Endodermal cell (in vitro differentiated cells): ENCODE results near the gene KIF9. TPM values are rescaled to one million over a fixed set of nuclear protein-coding genes. Genes with fewer than 3 reads are reported as not detected.
"Not testable (repeated sequence)": the region's sequence is repeated elsewhere in the genome, so short reads cannot be mapped to it uniquely, and the experiment has no call there.

Source experiments
- DNase-seq: peaks from one replicate; pipeline ENCODE4 v3.0.0-alpha.2; 2017
- H3K27ac ChIP-seq: 2 replicates; pipeline ENCODE4 v1.5.1; 2013; ENCODE audit warnings: mild to moderate bottlenecking, low read depth, low read length, moderate library complexity
- H3K27me3 ChIP-seq: 2 replicates; pipeline ENCODE4 v1.6.1; 2013; ENCODE audit warnings: mild to moderate bottlenecking, low read length, moderate library complexity; ENCODE audit not compliant: insufficient read depth, control insufficient read depth, poor library complexity, severe bottlenecking
- H3K36me3 ChIP-seq: 2 replicates; pipeline ENCODE4 v1.7.0; 2013; ENCODE audit warnings: mild to moderate bottlenecking, low read length, moderate library complexity; ENCODE audit not compliant: control insufficient read depth, insufficient read depth
- H3K4me1 ChIP-seq: one replicate; pipeline ENCODE4 v1.7.0; 2013; ENCODE audit warnings: low read length; ENCODE audit not compliant: control insufficient read depth, insufficient read depth
- H3K4me3 ChIP-seq: 2 replicates; pipeline ENCODE4 v1.5.1; 2013; ENCODE audit warnings: mild to moderate bottlenecking, low read length, moderate library complexity
- H3K9ac ChIP-seq: 2 replicates; pipeline ENCODE4 v1.6.1; 2013; ENCODE audit warnings: mild to moderate bottlenecking, low read length, moderate library complexity; ENCODE audit not compliant: poor library complexity, severe bottlenecking; ENCODE audit errors: extremely low read depth
- H3K9me3 ChIP-seq: 2 replicates; pipeline ENCODE4 v1.6.1; 2013; ENCODE audit warnings: mild to moderate bottlenecking, low read length, moderate library complexity; ENCODE audit not compliant: control insufficient read depth
- H3K27ac Mint-ChIP-seq: 2 replicates; pipeline ENCODE4 v1.8.0; 2020; ENCODE audit warnings: mixed read lengths
- H3K27me3 Mint-ChIP-seq: 2 replicates; pipeline ENCODE4 v1.8.0; 2021; ENCODE audit warnings: mild to moderate bottlenecking, mixed read lengths; ENCODE audit not compliant: insufficient read depth
- H3K36me3 Mint-ChIP-seq: 2 replicates; pipeline ENCODE4 v1.8.0; 2020; ENCODE audit warnings: low read depth, mixed read lengths
- H3K4me1 Mint-ChIP-seq: 2 replicates; pipeline ENCODE4 v1.8.0; 2020; ENCODE audit warnings: mixed read lengths
- H3K4me3 Mint-ChIP-seq: 2 replicates; pipeline ENCODE4 v1.8.0; 2020; ENCODE audit warnings: mild to moderate bottlenecking, moderate library complexity, mixed read lengths
- H3K9me3 Mint-ChIP-seq: 2 replicates; pipeline ENCODE4 v1.8.0; 2020; ENCODE audit warnings: mild to moderate bottlenecking, mixed read lengths
- CTCF ChIP-seq: fragments of 200-600 bp; sonication (generic); conservative IDR thresholded peaks from 2 replicates; pipeline ENCODE4 v1.5.0; 2021; ENCODE audit warnings: antibody characterized with exemption, mild to moderate bottlenecking
- WGBS, 2 experiments: methylation state at CpG; one replicate each; pipeline versions ENCODE4 v1.1.5 to v1.1.7; 2013; ENCODE audit warnings: missing lambda C conversion rate in 2 of 2, mixed read lengths in 1 of 2; ENCODE audit not compliant: insufficient coverage in 1 of 2, insufficient read length in 1 of 2; 5-methylcytosine and 5-hydroxymethylcytosine counted together
- total RNA-seq, 2 donors: library from RNA; stranded (reverse); fragmentation: NEBNext Ultra II Directional in 1 of 2; extraction: Animal tissue kit (Norgen Biotek cat#: 25700) in 1 of 2; gene quantifications; 2 replicates in 1 of 2; 3 replicates in 1 of 2; pipeline ENCODE4 v1.2.1, GENCODE V29; 2021

Gene KIF9
- total RNA-seq, 2 donors from 2014 or later, result 9.9 TPM

DNA sequence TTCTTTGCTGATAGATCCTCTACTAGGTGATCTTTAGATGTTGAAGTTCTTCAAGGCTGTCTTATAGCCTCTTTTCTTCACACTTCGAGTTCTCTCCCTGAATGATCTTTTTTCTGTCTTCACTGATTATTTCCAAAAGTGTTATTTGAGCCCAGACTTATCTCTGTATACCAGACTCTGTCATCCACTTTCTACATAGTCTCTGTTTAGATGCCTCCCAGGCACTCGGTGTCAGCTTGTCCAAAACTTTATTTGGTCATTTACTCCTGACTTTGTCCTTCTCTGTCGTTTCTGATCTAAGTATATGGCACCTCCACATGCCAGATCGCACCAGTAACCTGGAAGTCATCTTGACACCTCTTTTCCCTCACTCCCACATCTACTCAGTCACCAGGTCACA is 27.8 kb upstream of the KIF9 start:
- H3K27ac ChIP-seq, result no peak overlapping the region
- no peak overlapping the region for H3K4me3 Mint-ChIP-seq

DNA sequence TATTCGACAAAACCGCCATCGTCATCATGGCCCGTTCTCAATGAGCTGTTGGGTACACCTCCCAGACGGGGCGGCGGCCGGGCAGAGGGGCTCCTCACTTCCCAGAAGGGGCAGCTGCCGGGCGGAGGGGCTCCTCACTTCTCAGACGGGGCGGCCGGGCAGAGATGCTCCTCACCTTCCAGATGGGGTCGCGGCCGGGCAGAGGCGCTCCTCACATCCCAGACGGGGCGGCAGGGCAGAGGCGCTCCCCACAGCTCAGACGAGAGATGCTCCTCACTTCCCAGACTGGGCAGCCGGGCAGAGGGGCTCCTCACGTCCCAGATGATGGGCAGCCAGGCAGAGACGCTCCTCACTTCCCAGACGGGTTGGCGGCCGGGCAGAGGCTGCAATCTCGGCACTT is 26.6 kb upstream of the KIF9 start:
- not testable (repeated sequence) for H3K4me3 Mint-ChIP-seq, H3K27ac Mint-ChIP-seq, H3K4me1 Mint-ChIP-seq, DNase-seq, H3K4me1 ChIP-seq, H3K9ac ChIP-seq, H3K27me3 Mint-ChIP-seq, H3K27ac ChIP-seq, H3K4me3 ChIP-seq, H3K27me3 ChIP-seq
- WGBS, 2 experiments, result 94 to 100% methylated on average over 1 to 27 of the region's 28 CpGs
- Mint-ChIP-seq H3K9me3 (peaks cover 32% of the 10 kb centered on the region), H3K36me3 (peaks cover 40% of the 10 kb centered on the region)
- Histone ChIP-seq H3K9me3 (peaks cover 28% of the 10 kb centered on the region), H3K36me3 (peaks cover 24% of the 10 kb centered on the region)

More for the DNA sequence above, 27.8 kb upstream of the KIF9 start:
- Histone ChIP-seq H3K4me3 (no peak overlapping the region), H3K27me3 (no peaks in the 10 kb centered on the region), H3K9ac (no peak overlapping the region), H3K4me1 (peaks cover 5% of the 10 kb centered on the region), H3K9me3 (peaks cover 28% of the 10 kb centered on the region), H3K36me3 (peaks cover 24% of the 10 kb centered on the region)
- 92 to 93% methylated on average over 3 to 4 of the region's 4 CpGs for WGBS, 2 experiments
- no peak for DNase-seq
- Mint-ChIP-seq H3K4me1 (peaks cover 8% of the 10 kb centered on the region), H3K27ac (no peak overlapping the region), H3K27me3 (no peaks in the 10 kb centered on the region), H3K36me3 (peaks cover 35% of the 10 kb centered on the region), H3K9me3 (peaks cover 32% of the 10 kb centered on the region)
- no peak for TF ChIP-seq CTCF

DNA sequence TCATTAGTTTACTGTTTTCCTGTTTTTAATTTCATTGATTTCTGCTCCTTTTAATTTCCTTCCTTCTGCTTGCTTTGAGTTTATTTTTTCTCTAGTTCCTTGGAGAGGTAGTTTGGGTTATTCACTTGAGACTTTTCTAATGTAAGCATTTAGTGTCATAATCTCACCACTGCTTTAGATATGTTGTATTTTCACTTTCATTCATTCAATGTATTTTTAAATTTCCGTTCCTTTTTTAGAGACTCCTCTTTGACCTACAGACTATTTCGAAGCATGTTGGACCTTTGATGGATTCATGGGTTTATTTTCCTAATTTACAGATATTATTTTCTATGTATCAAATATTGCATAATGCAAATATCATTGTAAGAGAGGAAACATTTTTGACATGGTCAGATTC is 23.4 kb upstream of the KIF9 start:
- Histone ChIP-seq H3K4me3 (no peak overlapping the region), H3K9ac (no peak overlapping the region), H3K4me1 (no peaks in the 10 kb centered on the region), H3K27me3 (no peaks in the 10 kb centered on the region), H3K27ac (no peak overlapping the region), H3K9me3 (peaks cover 28% of the 10 kb centered on the region), H3K36me3 (peaks cover 49% of the 10 kb centered on the region)
- H3K4me3 Mint-ChIP-seq, result no peak overlapping the region
- 100% methylated on average over 1 of the region's 2 CpGs; no CpG with 5 or more reads in 1 of the 2 experiments for WGBS, 2 experiments
- no peaks in the 10 kb centered on the region for H3K27me3 Mint-ChIP-seq
- H3K27ac Mint-ChIP-seq, result no peak overlapping the region
- peaks cover 32% of the 10 kb centered on the region for H3K9me3 Mint-ChIP-seq
- H3K36me3 Mint-ChIP-seq, result peaks cover 53% of the 10 kb centered on the region
- no peaks in the 10 kb centered on the region for H3K4me1 Mint-ChIP-seq
- no peak for TF ChIP-seq CTCF
- no peak for DNase-seq

DNA sequence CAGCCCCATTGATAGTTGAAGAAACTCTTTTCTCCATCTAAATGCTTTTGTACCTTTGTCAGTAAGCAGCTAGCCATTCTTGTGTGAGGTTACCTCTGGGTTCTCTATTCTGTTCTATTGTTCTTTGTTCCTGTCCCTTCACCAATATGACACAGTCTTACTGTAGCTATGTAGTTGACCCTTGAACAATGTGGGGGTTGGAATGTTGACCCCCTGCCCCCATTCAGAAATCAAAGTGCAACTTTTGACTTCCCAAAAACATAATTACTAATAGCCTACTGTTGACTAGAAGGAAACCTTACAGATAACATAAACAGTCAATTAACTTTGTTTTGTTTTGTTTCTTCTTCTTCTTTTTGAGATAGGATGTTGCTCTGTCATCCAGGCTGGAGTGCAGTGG is 18.9 kb upstream of the KIF9 start:
- Mint-ChIP-seq H3K4me1 (no peaks in the 10 kb centered on the region), H3K27me3 (no peaks in the 10 kb centered on the region), H3K36me3 (peaks cover 28% of the 10 kb centered on the region), H3K27ac (peak overlapping the region; percentile 36), H3K4me3 (no peak overlapping the region), H3K9me3 (no peaks in the 10 kb centered on the region)
- DNase-seq, result no peak
- Histone ChIP-seq H3K9ac (no peak overlapping the region), H3K4me3 (no peak overlapping the region), H3K36me3 (peaks cover 37% of the 10 kb centered on the region), H3K4me1 (no peaks in the 10 kb centered on the region), H3K9me3 (peaks cover 1% of the 10 kb centered on the region), H3K27ac (no peak overlapping the region), H3K27me3 (no peaks in the 10 kb centered on the region)
- no peak for TF ChIP-seq CTCF
